Activated naive CD4-positive, alpha-beta T cell treated with anti-CD3 and anti-CD28 coated beads for 36 hours (primary cell): Measurements from ENCODE around the gene RTKN2. TPM values are rescaled to one million over a fixed set of nuclear protein-coding genes. Genes with fewer than 3 reads are reported as not detected.

ENCODE experiments used
- CTCF ChIA-PET: fragments of 350-600 bp; sonication (Branson Sonifier 250); formaldehyde crosslinking; loops from one replicate; lab custom pipeline; 2021; ENCODE audit warnings: antibody characterized with exemption; lab: Charles Lee
- DNase-seq: peaks from one replicate; pipeline ENCODE4 v3.0.0-alpha.2; 2020
- H3K27ac Mint-ChIP-seq: one replicate; pipeline ENCODE4 v1.8.0; 2021; ENCODE audit warnings: mild to moderate bottlenecking, mixed read lengths
- H3K27me3 Mint-ChIP-seq: one replicate; pipeline ENCODE4 v1.8.0; 2021; ENCODE audit warnings: low read depth, mixed read lengths
- H3K36me3 Mint-ChIP-seq: one replicate; pipeline ENCODE4 v1.8.0; 2021; ENCODE audit warnings: low read depth, mixed read lengths
- H3K4me1 Mint-ChIP-seq: one replicate; pipeline ENCODE4 v1.8.0; 2021; ENCODE audit warnings: low read depth, mixed read lengths
- H3K4me3 Mint-ChIP-seq: one replicate; pipeline ENCODE4 v1.8.0; 2021; ENCODE audit warnings: mild to moderate bottlenecking, moderate library complexity, mixed read lengths
- H3K9me3 Mint-ChIP-seq: one replicate; pipeline ENCODE4 v1.8.0; 2021; ENCODE audit warnings: mixed read lengths
- intact Hi-C: fragments of 100-400 bp; cut with micrococcal nuclease; formaldehyde crosslinking; loops from one replicate; pipeline ENCODE4 v1.15.1; 2023
- total RNA-seq, 2 experiments: library from RNA; stranded (reverse); gene quantifications; one replicate each; pipeline ENCODE4 v1.2.3, GENCODE V29; 2021

RTKN2 gene
- total RNA-seq, 2 experiments from 2014 or later = 4.7 to 5.4 TPM

DNA sequence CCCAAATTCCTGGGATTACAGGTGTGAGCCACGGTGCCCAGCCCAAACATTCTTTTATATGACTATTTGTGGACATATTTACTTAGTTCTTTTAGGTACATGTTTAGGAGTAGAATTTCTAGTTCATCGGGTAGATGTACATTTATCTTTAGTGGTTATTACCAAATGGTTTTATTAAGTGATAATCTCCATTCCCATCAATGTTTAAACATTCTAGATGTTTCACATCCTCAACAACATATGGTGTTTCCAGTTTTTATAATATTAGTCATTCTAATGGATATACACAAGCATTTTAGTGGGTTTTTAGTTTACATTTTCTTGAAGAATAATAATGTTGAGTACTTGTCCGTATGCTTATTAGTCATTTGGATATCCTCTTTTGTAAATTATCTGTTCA is 131.7 kb downstream of the RTKN2 start:
- Mint-ChIP-seq H3K36me3 (peaks cover 3% of the 10 kb centered on the region), H3K4me3 (no peak overlapping the region), H3K4me1 (peaks cover 6% of the 10 kb centered on the region), H3K9me3 (peaks cover 3% of the 10 kb centered on the region), H3K27ac (no peak overlapping the region), H3K27me3 (no peaks in the 10 kb centered on the region)
- CTCF ChIA-PET = no interaction called here
- intact Hi-C loops = no loop called here
- no peak for DNase-seq

GRCh38 chr10:62133618-62134017 is 135.0 kb downstream of the RTKN2 start:
- Mint-ChIP-seq H3K9me3 (peaks cover 5% of the 10 kb centered on the region), H3K4me1 (peaks cover 6% of the 10 kb centered on the region)
- intact Hi-C loops = loop anchor here (2.0 kb wide), 1 partner anchor 49 kb away; no protein-coding TSS in a partner anchor

More at GRCh38 chr10:62133618-62134017, 135.0 kb downstream of the RTKN2 start:
- CTCF ChIA-PET = no interaction called here
- DNase-seq = no peak
- Mint-ChIP-seq H3K36me3 (peaks cover 6% of the 10 kb centered on the region), H3K4me3 (no peak overlapping the region), H3K27ac (no peak overlapping the region), H3K27me3 (no peaks in the 10 kb centered on the region)

Other genes starting within 250 kb of the RTKN2 start
- gene ZNF365, start 105.5 kb upstream of the RTKN2 start, total RNA-seq = under 1 TPM in 1 of 2 experiments, not detected in 1; 0.10 TPM